ENCODE measurements around the gene DGKI. TPM values are rescaled to one million over a fixed set of nuclear protein-coding genes. Genes with fewer than 3 reads are reported as not detected.

Gene DGKI
- total RNA-seq, 2 experiments from 2014 or later = 1.8 to 2.2 TPM

- H3K27ac Mint-ChIP-seq = no peak overlapping the region
- no peak overlapping the region for H3K4me3 Mint-ChIP-seq
- no peak for DNase-seq
- H3K27me3 Mint-ChIP-seq = peaks cover 9% of the 10 kb centered on the region
- no peaks in the 10 kb centered on the region for H3K9me3 Mint-ChIP-seq
- H3K36me3 Mint-ChIP-seq = no peaks in the 10 kb centered on the region
- H3K4me1 Mint-ChIP-seq = no peaks in the 10 kb centered on the region
Measured at GRCh38 chr7:137755846-137756651, 90.7 kb downstream of the DGKI start.

GRCh38 chr7:137755427-137755826 is 91.3 kb downstream of the DGKI start:
- Mint-ChIP-seq H3K27me3 (peaks cover 9% of the 10 kb centered on the region), H3K4me3 (no peak overlapping the region), H3K27ac (no peak overlapping the region), H3K9me3 (no peaks in the 10 kb centered on the region), H3K36me3 (no peaks in the 10 kb centered on the region), H3K4me1 (no peaks in the 10 kb centered on the region)
- no peak for DNase-seq

- Mint-ChIP-seq H3K4me1 (no peaks in the 10 kb centered on the region), H3K9me3 (no peaks in the 10 kb centered on the region), H3K27me3 (peaks cover 16% of the 10 kb centered on the region), H3K27ac (no peak overlapping the region), H3K36me3 (no peaks in the 10 kb centered on the region), H3K4me3 (no peak overlapping the region)
- no peak for DNase-seq
Measured at GRCh38 chr7:137753948-137754851, 92.6 kb downstream of the DGKI start.

GRCh38 chr7:137753575-137753947 is 93.2 kb downstream of the DGKI start:
- Mint-ChIP-seq H3K4me3 (no peak overlapping the region), H3K36me3 (no peaks in the 10 kb centered on the region), H3K27ac (no peak overlapping the region), H3K4me1 (no peaks in the 10 kb centered on the region), H3K9me3 (no peaks in the 10 kb centered on the region), H3K27me3 (peaks cover 18% of the 10 kb centered on the region)
- DNase-seq = no peak

- no peaks in the 10 kb centered on the region for H3K4me1 Mint-ChIP-seq
- H3K27me3 Mint-ChIP-seq = peaks cover 18% of the 10 kb centered on the region
- no peak overlapping the region for H3K4me3 Mint-ChIP-seq
- DNase-seq = no peak
- H3K36me3 Mint-ChIP-seq = no peaks in the 10 kb centered on the region
- H3K9me3 Mint-ChIP-seq = no peaks in the 10 kb centered on the region
- no peak overlapping the region for H3K27ac Mint-ChIP-seq
Measured at GRCh38 chr7:137753067-137753466, 93.7 kb downstream of the DGKI start.

GRCh38 chr7:137751361-137752009 is 95.3 kb downstream of the DGKI start:
- no peak overlapping the region for H3K27ac Mint-ChIP-seq
- H3K4me3 Mint-ChIP-seq = no peak overlapping the region
- H3K36me3 Mint-ChIP-seq = no peaks in the 10 kb centered on the region
- peaks cover 14% of the 10 kb centered on the region for H3K27me3 Mint-ChIP-seq
- no peak for DNase-seq
- H3K4me1 Mint-ChIP-seq = no peaks in the 10 kb centered on the region
- H3K9me3 Mint-ChIP-seq = no peaks in the 10 kb centered on the region

GRCh38 chr7:137747359-137748031 is 99.3 kb downstream of the DGKI start:
- Mint-ChIP-seq H3K36me3 (no peaks in the 10 kb centered on the region), H3K27ac (no peak overlapping the region), H3K4me3 (no peak overlapping the region), H3K9me3 (peaks cover 3% of the 10 kb centered on the region), H3K4me1 (no peaks in the 10 kb centered on the region), H3K27me3 (peaks cover 16% of the 10 kb centered on the region)
- DNase-seq = no peak

- H3K27ac Mint-ChIP-seq = no peak overlapping the region
- H3K9me3 Mint-ChIP-seq = peaks cover 3% of the 10 kb centered on the region
- no peaks in the 10 kb centered on the region for H3K4me1 Mint-ChIP-seq
Measured at GRCh38 chr7:137743021-137743420, 103.8 kb downstream of the DGKI start.

GRCh38 chr7:137742051-137742450 is 104.7 kb downstream of the DGKI start:
- Mint-ChIP-seq H3K4me1 (no peaks in the 10 kb centered on the region), H3K4me3 (no peak overlapping the region), H3K9me3 (peaks cover 3% of the 10 kb centered on the region), H3K27me3 (peaks cover 15% of the 10 kb centered on the region), H3K36me3 (no peaks in the 10 kb centered on the region), H3K27ac (no peak overlapping the region)
- no peak for DNase-seq

More at GRCh38 chr7:137743021-137743420, 103.8 kb downstream of the DGKI start:
- no peak for DNase-seq
- H3K4me3 Mint-ChIP-seq = no peak overlapping the region
- no peaks in the 10 kb centered on the region for H3K36me3 Mint-ChIP-seq
- H3K27me3 Mint-ChIP-seq = peaks cover 15% of the 10 kb centered on the region

GRCh38 chr7:137741443-137741842 is 105.3 kb downstream of the DGKI start:
- H3K4me1 Mint-ChIP-seq = no peaks in the 10 kb centered on the region
- H3K27ac Mint-ChIP-seq = no peak overlapping the region
- H3K9me3 Mint-ChIP-seq = peaks cover 3% of the 10 kb centered on the region
- no peak overlapping the region for H3K4me3 Mint-ChIP-seq
- H3K27me3 Mint-ChIP-seq = peaks cover 17% of the 10 kb centered on the region
- H3K36me3 Mint-ChIP-seq = no peaks in the 10 kb centered on the region
- DNase-seq = no peak

- H3K9me3 Mint-ChIP-seq = no peaks in the 10 kb centered on the region
- H3K27me3 Mint-ChIP-seq = peaks cover 22% of the 10 kb centered on the region
- H3K36me3 Mint-ChIP-seq = no peaks in the 10 kb centered on the region
- no peak overlapping the region for H3K4me3 Mint-ChIP-seq
- no peak for DNase-seq
- H3K27ac Mint-ChIP-seq = no peak overlapping the region
- no peaks in the 10 kb centered on the region for H3K4me1 Mint-ChIP-seq
Measured at GRCh38 chr7:137734221-137734620, 112.6 kb downstream of the DGKI start.

- Mint-ChIP-seq H3K36me3 (no peaks in the 10 kb centered on the region), H3K4me3 (no peak overlapping the region), H3K4me1 (no peaks in the 10 kb centered on the region), H3K27ac (no peak overlapping the region), H3K27me3 (peaks cover 18% of the 10 kb centered on the region), H3K9me3 (no peaks in the 10 kb centered on the region)
- DNase-seq = no peak
Measured at GRCh38 chr7:137732168-137732567, 114.6 kb downstream of the DGKI start.

GRCh38 chr7:137731436-137731835 is 115.3 kb downstream of the DGKI start:
- no peaks in the 10 kb centered on the region for H3K36me3 Mint-ChIP-seq
- peaks cover 15% of the 10 kb centered on the region for H3K27me3 Mint-ChIP-seq
- no peaks in the 10 kb centered on the region for H3K4me1 Mint-ChIP-seq
- no peak for DNase-seq
- H3K4me3 Mint-ChIP-seq = no peak overlapping the region
- no peaks in the 10 kb centered on the region for H3K9me3 Mint-ChIP-seq
- no peak overlapping the region for H3K27ac Mint-ChIP-seq

GRCh38 chr7:137728426-137728825 is 118.3 kb downstream of the DGKI start:
- H3K36me3 Mint-ChIP-seq = no peaks in the 10 kb centered on the region
- no peaks in the 10 kb centered on the region for H3K4me1 Mint-ChIP-seq
- no peak overlapping the region for H3K4me3 Mint-ChIP-seq
- no peak overlapping the region for H3K27ac Mint-ChIP-seq
- no peaks in the 10 kb centered on the region for H3K9me3 Mint-ChIP-seq
- DNase-seq = no peak
- peaks cover 14% of the 10 kb centered on the region for H3K27me3 Mint-ChIP-seq

GRCh38 chr7:137727413-137727812 is 119.4 kb downstream of the DGKI start:
- no peaks in the 10 kb centered on the region for H3K9me3 Mint-ChIP-seq
- H3K27ac Mint-ChIP-seq = no peak overlapping the region
- H3K27me3 Mint-ChIP-seq = peaks cover 7% of the 10 kb centered on the region
- H3K36me3 Mint-ChIP-seq = no peaks in the 10 kb centered on the region
- no peak for DNase-seq
- H3K4me1 Mint-ChIP-seq = no peaks in the 10 kb centered on the region
- H3K4me3 Mint-ChIP-seq = no peak overlapping the region

Data from activated naive CD8-positive, alpha-beta T cell treated with anti-CD3 and anti-CD28 coated beads for 36 hours (primary cell).